ENCODE measurements around the gene DUS2. TPM values are rescaled to one million over a fixed set of nuclear protein-coding genes. Genes with fewer than 3 reads are reported as not detected.

The DUS2 gene
- total and polyA plus RNA-seq, 9 of the 15 experiments (the other 6 are each of a cell fraction or from before 2014, with no cell fraction given): 5.8 to 22.5 (median 20.6) TPM

DNA sequence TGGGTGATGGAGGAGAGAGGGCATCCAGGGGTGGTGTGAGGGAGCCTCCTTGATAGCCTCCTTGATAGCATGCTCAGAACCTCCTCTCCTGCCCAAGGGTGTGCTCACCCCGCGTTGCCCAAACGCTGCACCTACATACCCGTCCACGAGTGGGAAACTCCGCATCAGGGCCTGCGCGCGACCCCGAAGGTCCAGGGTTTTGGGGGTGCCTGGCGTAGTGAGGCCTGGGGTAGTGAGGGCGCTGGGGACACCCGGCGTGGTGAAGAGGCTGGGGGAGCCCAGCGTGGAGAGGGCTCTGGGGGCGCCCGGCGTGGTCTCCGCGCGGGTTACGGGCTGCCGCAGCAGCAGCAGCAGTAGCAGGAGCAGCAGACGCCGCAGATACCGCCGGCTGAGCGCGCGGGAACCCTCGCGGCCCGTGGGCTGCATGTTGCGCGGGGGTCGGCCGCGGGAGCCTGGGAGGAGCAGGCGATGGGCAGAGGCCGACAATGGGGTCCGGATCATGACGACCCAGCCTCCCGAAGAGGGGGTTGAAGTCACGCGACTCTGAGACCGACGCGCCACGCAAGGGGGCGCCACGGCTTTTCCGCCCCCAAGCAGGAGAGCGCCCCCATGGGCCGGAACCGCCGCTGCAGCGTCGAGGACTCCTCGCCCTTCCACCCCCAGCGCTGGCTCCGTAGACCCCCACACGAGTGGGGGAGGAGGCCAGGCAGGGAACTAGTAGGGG is 43.0 kb upstream of the DUS2 start, which contains the start of gene DPEP3:
Gene DPEP3, minus strand, starts transcription at position 545 of the 724 bp plus-strand sequence. Its CDS starts 119 bp downstream, at position 426.
- FAIRE-seq: no peak
- BruUV-seq (replicated peaks): no TSS peak
- no peak within 1 kb of the TSS for H3K27ac ChIP-seq (ENCODE audit: extremely low read depth, low read depth, low read length)
- H2AFZ ChIP-seq (ENCODE audit: low read depth, low read length): no peak within 1 kb of the TSS
- no peak within 1 kb of the TSS for H3K4me3 ChIP-seq
- ChIA-PET CTCF (ENCODE audit: low intra/inter-chr PET ratio) (interaction anchor here (0.6 kb wide), 1 partner anchor 97 kb away, joined by 3 read pairs; no protein-coding TSS in a partner anchor), POLR2A (no interaction called here)
- no peaks in the 10 kb centered on the region for H3K36me3 ChIP-seq (ENCODE audit: control insufficient read depth, insufficient read depth, low read length)
- no peak for ATAC-seq
- H3K9me1 ChIP-seq (ENCODE audit: control insufficient read depth, insufficient read depth, low read length): no peaks in the 10 kb centered on the region
- peak within 1 kb of the TSS in 1 of 2 experiments; percentile 2; a peak in 2 of 4 replicates for H3K9ac ChIP-seq (ENCODE audit: insufficient read depth in 1 of 2, low read depth in 2 of 2, low read length in 2 of 2)
- peaks cover 0 to 4% of the 10 kb centered on the region in 2 experiments; a peak in 1 of 5 replicates for H3K27me3 ChIP-seq (ENCODE audit: control insufficient read depth in 2 of 2, insufficient read depth in 2 of 2, low read length in 2 of 2)
- H4K20me1 ChIP-seq (replicated peaks; ENCODE audit: control insufficient read depth, insufficient read depth, low read length): no peaks in the 10 kb centered on the region
- H3K79me2 ChIP-seq (ENCODE audit: control insufficient read depth, insufficient read depth, low read length): no peaks in the 10 kb centered on the region
- WGBS (ENCODE audit: insufficient coverage, low coverage, missing lambda C conversion rate): 93% methylated on average over 47 of the region's 62 CpGs
- DNase-seq (ENCODE audit: extremely low read depth in 1 of 4, low spot score in 3 of 4): no peak
- no peak within 1 kb of the TSS for H3K4me2 ChIP-seq (ENCODE audit: insufficient read depth, low read length)
- in situ Hi-C loops (cut with MboI) (no loop called here), intact Hi-C loops (cut with micrococcal nuclease) (no loop called here)
- peaks cover 9 to 31% of the 10 kb centered on the region in 2 experiments for H3K4me1 ChIP-seq (replicated peaks in 1 of 2; ENCODE audit: control insufficient read depth in 2 of 2, insufficient read depth in 2 of 2, low read length in 2 of 2)
- H3K9me3 ChIP-seq (replicated peaks; ENCODE audit: control insufficient read depth, insufficient read depth, low read depth, low read length): no peaks in the 10 kb centered on the region
- TF ChIP-seq ZNF175 (CRISPR knock-in tag; IDR thresholded peaks at IDR 0.05; ENCODE audit: low read depth) (no peak), L3MBTL2 (IDR thresholded peaks at IDR 0.05) (no peak), SRSF7 (optimal IDR thresholded peaks at IDR 0.05; ENCODE audit: low read depth, low read length) (peak; percentile 49), RBM39 (optimal IDR thresholded peaks at IDR 0.05; ENCODE audit: low read depth, low read length) (no peak), MYC (IDR thresholded peaks at IDR 0.05; ENCODE audit: low read depth, low read length) (no peak), MYC (CRISPR knock-in tag; IDR thresholded peaks at IDR 0.05; ENCODE audit: borderline replicate concordance, low read depth) (no peak), ATF7 (IDR thresholded peaks at IDR 0.05) (no peak), ZFX (CRISPR knock-in tag; IDR thresholded peaks at IDR 0.05) (no peak), RAD51 (IDR thresholded peaks at IDR 0.05; ENCODE audit: borderline replicate concordance, low read depth) (no peak), RFX7 (CRISPR knock-in tag; IDR thresholded peaks at IDR 0.05) (no peak)
- TF ChIP-seq, protein P1, sequence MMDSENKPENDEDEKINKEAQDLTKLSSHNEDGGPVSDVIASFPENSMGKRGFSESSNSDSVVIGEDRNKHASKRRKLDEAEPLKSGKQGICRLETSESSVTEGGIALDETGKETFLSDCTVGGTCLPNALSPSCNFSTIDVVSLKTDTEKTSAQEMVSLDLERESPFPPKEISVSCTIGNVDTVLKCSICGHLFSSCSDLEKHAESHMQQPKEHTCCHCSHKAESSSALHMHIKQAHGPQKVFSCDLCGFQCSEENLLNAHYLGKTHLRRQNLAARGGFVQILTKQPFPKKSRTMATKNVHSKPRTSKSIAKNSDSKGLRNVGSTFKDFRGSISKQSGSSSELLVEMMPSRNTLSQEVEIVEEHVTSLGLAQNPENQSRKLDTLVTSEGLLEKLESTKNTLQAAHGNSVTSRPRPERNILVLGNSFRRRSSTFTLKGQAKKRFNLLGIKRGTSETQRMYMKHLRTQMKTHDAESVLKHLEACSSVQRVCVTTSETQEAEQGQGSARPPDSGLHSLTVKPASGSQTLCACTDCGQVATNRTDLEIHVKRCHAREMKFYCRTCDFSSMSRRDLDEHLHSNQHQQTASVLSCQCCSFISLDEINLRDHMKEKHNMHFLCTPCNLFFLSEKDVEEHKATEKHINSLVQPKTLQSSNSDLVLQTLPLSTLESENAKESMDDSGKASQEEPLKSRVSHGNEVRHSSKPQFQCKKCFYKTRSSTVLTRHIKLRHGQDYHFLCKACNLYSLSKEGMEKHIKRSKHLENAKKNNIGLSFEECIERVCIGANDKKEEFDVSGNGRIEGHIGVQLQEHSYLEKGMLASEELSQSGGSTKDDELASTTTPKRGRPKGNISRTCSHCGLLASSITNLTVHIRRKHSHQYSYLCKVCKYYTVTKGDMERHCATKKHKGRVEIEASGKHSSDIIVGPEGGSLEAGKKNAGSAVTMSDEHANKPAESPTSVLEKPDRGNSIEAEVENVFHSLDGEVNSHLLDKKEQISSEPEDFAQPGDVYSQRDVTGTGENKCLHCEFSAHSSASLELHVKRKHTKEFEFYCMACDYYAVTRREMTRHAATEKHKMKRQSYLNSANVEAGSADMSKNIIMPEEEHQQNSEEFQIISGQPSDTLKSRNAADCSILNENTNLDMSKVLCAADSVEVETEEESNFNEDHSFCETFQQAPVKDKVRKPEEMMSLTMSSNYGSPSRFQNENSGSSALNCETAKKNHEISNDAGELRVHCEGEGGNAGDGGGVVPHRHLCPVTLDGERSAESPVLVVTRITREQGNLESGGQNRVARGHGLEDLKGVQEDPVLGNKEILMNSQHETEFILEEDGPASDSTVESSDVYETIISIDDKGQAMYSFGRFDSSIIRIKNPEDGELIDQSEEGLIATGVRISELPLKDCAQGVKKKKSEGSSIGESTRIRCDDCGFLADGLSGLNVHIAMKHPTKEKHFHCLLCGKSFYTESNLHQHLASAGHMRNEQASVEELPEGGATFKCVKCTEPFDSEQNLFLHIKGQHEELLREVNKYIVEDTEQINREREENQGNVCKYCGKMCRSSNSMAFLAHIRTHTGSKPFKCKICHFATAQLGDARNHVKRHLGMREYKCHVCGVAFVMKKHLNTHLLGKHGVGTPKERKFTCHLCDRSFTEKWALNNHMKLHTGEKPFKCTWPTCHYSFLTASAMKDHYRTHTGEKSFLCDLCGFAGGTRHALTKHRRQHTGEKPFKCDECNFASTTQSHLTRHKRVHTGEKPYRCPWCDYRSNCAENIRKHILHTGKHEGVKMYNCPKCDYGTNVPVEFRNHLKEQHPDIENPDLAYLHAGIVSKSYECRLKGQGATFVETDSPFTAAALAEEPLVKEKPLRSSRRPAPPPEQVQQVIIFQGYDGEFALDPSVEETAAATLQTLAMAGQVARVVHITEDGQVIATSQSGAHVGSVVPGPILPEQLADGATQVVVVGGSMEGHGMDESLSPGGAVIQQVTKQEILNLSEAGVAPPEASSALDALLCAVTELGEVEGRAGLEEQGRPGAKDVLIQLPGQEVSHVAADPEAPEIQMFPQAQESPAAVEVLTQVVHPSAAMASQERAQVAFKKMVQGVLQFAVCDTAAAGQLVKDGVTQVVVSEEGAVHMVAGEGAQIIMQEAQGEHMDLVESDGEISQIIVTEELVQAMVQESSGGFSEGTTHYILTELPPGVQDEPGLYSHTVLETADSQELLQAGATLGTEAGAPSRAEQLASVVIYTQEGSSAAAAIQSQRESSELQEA (IDR thresholded peaks at IDR 0.05; ENCODE audit: low read depth): no peak
- TF ChIP-seq, protein P2, sequence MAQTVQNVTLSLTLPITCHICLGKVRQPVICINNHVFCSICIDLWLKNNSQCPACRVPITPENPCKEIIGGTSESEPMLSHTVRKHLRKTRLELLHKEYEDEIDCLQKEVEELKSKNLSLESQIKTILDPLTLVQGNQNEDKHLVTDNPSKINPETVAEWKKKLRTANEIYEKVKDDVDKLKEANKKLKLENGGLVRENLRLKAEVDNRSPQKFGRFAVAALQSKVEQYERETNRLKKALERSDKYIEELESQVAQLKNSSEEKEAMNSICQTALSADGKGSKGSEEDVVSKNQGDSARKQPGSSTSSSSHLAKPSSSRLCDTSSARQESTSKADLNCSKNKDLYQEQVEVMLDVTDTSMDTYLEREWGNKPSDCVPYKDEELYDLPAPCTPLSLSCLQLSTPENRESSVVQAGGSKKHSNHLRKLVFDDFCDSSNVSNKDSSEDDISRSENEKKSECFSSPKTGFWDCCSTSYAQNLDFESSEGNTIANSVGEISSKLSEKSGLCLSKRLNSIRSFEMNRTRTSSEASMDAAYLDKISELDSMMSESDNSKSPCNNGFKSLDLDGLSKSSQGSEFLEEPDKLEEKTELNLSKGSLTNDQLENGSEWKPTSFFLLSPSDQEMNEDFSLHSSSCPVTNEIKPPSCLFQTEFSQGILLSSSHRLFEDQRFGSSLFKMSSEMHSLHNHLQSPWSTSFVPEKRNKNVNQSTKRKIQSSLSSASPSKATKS (CRISPR knock-in tag; IDR thresholded peaks at IDR 0.05): no peak
